Stimulated activated CD4-positive, alpha-beta T cell treated with anti-CD3 and anti-CD28 coated beads, Interleukin-2, amount 100 ng/mL, for 24 hours (primary cell): ENCODE measurements around the gene TPGS1.
A peak's percentile ranks its signal among the peaks of the same experiment; 100 is the strongest.

Source experiments
- DNase-seq, 2 donors: peaks; one replicate each; pipeline ENCODE4 v3.0.0-alpha.2; 2020

Gene TPGS1

GRCh38 chr19:542173-542866 lies 35.0 kb downstream of the TPGS1 start:
- DNase-seq: no peak

DNA sequence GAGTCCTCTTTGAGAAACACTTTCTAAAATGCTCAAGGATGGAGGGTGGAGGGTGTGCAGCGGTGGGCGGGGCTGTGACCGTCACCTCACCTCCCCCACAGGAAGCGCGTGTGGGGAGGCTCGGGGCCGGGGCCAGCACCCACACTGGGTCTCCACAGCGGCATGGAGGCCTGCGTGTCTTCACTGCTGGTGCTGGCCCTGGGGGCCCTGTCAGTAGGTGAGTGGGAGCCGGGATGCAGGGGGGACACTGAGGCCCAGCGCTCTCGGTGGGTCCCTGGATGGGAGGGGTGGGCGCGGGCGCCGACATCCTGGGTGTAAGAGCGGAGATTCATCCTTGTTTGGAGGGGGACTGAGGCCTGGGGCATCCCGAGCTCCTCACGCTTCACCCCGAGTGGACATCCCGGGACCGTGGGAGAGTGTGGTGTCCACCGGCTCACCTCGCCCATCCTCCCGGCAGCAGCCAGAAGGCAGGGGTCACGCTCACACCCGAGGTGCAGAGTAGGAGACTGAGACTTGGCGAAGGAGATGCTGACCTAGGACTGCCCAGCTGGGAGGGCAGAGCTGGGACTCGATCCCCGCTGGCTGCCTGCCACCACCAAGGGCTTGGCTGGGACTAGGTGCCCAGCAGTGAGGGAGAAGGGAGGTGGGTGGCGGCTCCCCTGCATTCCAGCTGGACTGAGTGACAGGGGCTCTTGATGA lies 36.8 kb downstream of the TPGS1 start, which contains the start of gene GZMM:
GZMM (plus strand) TSS at position 144 of the 699 bp plus-strand sequence; CDS start at position 163, 19 bp downstream.
- DNase-seq: peak; percentile 74 to 76

DNA sequence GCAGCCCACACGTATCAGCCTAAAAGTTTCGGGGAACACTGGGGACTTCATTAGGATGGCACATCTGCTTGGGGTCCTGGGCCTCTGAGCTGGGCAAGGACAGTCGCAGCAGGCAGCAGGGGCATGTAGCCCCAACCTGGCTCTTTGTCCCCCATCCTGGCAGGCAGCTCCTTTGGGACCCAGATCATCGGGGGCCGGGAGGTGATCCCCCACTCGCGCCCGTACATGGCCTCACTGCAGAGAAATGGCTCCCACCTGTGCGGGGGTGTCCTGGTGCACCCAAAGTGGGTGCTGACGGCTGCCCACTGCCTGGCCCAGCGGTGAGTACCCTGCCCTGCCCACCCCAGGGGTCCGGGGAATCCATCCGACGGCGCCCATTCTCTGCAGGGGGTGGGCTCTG lies 39.8 kb downstream of the TPGS1 start:
- no peak for DNase-seq

- no peak for DNase-seq
Observed at GRCh38 chr19:547836-548720, 40.8 kb downstream of the TPGS1 start.

- DNase-seq: no peak
Observed at GRCh38 chr19:548886-549830, 41.9 kb downstream of the TPGS1 start.

DNA sequence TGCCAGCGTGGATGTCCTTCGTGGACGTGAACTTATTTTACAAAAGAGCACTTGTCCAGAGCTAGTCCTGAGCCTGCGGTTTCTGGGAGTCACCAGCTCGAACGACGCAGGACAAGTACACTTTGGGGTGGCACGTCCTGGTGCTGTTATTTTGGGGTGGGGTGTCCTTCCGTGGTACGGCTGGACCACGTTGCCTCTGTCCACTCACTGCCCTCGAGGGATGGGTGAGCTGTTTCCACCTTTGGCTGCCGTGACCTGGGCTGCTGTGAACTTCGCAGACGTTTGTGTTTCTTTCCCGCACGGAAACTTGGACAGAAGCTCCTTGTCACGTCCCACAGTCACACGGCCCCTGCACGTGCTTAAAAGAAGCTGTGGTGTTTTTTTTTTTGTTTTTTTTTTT lies 47.5 kb downstream of the TPGS1 start:
- no peak for DNase-seq

DNA sequence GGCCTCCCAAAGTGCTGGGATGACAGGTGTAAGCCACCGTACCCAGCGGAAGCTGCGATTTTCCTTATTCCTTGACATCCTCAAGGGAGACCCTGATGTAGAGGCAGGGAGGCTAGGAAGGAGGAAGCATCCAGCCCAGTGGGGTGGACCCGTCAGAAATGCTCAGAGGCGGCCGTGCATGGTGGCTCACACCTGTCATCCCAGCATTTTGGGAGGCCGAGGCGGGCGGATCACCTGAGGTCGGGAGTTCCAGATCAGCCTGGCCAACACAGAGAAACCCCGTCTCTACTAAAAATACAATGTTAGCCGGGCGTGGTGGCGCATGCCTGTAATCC lies 48.1 kb downstream of the TPGS1 start:
- DNase-seq: no peak

DNA sequence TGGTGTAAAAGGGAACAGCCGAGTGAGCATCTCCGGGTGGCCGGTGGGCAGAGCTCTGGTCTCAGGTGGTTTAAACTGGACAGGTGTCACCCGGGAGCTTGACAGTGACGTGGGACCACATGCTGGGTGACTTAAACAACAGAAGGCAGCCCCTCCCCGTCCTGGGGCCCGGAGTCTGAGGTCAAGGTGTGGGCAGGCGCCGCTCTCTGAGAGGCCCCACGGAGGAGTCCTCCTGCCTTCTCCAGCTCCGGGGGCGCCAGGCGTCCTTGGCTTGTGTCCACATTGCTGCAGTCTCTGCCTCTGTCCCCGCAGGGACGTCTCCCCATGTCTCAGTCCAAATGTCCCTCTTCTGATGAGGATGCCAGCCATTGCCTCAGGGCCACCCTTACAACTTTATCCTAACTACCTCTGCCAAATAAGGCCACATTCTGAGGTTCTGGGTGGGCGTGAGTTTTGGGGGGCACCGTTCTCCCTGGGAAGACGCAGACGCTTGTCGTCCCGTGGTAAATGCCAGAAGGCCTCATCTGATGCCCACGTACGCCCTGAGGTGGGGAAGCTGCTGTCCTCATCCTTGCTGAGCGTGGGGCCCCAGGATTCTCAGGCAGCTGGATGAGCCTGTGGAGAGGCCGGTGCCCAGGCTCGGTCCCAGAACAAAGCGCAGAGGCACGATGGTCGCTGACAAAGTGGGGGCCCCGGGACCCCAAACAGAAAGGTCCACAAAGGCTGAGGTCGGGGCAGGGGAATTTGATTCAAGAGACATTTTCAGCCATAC lies 49.5 kb downstream of the TPGS1 start:
- no peak for DNase-seq

DNA sequence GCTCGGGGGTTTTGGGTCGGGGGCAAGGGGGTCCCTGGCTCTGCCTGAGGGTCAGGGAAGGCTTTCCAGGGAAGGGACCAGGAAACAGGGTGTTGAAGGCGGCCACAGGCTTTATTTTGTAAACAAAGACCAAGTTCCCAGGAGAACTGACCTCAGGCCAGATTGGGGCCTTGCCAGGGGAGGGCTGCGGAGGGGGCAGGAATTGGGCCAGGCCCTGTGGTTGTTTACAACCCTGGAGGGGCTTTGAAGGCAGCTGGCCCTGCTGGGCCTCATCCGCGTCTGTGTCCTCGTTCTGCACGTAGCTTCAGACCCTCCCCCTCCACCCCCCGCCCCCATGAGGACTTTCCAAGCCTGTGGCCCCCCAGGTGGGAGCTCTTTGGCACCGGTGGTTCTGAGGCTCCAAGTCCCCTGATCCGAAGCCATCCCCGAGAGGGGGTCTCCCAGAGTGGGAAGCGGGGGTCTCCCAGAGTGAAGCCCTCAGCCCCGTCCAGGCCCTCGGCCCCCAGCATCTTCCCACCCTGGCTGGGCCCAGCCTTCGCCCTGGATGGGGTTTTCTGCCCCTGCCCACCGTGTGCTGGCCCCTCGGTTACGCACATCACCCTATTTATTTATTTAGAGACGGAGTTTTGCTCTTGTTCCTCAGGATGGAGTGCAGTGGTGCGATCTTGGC lies 51.6 kb downstream of the TPGS1 start:
- no peak for DNase-seq

DNA sequence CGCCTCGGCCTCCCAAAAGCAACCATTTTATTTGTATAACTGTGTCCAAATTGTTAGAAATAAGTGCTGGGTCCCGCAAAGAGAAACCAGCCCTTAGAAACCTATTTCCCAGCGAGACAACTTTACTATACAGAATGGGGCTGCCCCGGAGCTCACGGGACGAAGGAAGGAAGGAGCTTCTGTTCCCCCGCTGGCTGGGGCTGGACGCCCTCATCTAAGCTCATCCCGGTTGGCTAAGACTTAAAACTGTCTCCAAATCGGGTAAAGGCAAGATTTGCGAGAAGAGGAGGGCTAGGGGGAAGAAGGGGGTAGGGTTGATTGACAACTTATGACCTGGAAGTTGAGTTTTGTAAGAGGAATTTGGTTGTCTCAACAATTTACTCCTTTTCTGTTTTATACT lies 52.8 kb downstream of the TPGS1 start:
- DNase-seq: no peak

DNA sequence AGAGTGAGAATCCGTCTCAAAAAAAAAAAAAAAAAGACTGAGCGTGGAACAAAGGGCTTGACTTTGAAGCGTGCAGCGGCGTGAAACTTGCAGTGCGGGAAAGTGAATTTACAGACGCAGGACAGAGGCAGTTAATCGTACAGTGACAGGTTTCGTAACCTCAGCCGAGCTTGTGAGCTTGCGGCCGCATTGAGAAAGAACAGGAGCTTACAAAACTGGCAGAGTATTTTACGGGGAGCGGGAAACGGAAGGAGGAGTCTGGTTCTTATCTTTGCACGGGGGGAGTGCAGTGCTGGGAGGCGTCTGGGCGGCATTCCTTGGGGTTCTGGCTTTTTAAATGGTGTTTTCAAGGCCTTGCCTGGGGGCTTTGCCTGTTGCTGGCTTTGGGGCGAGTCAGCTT lies 59.1 kb downstream of the TPGS1 start:
- no peak for DNase-seq

GRCh38 chr19:566844-567243 lies 59.5 kb downstream of the TPGS1 start:
- no peak for DNase-seq

DNA sequence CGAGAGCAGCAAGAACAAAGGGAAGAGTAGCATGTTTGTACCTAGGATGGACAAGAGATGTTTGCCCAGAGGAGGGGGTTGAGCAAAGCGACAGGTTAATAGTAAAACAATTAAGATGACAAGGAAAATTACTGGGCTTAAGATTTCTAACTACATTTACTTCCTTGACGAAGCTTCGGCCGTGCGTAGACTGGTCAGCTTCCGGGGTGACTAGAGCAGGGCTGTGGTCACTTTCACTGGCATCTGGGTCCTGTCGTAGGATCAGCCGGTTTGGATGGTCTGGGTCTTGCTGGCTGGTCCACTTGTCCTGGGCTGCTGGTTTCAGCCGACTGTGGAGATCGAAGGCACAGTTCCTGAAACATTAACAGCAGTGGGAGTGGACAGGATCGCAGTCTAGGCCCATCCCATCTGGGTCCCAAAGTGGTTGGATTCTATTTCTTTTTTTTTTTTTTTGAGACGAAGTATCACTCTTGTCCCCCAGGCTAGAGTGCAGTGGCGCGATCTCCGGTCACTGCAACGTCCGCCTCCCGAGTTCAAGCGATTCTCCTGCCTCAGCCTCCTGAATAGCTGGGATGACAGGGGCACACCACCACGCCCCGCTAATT lies 60.1 kb downstream of the TPGS1 start:
- DNase-seq: no peak
